ENCODE results near the gene TSR3.

TSR3 gene

DNA sequence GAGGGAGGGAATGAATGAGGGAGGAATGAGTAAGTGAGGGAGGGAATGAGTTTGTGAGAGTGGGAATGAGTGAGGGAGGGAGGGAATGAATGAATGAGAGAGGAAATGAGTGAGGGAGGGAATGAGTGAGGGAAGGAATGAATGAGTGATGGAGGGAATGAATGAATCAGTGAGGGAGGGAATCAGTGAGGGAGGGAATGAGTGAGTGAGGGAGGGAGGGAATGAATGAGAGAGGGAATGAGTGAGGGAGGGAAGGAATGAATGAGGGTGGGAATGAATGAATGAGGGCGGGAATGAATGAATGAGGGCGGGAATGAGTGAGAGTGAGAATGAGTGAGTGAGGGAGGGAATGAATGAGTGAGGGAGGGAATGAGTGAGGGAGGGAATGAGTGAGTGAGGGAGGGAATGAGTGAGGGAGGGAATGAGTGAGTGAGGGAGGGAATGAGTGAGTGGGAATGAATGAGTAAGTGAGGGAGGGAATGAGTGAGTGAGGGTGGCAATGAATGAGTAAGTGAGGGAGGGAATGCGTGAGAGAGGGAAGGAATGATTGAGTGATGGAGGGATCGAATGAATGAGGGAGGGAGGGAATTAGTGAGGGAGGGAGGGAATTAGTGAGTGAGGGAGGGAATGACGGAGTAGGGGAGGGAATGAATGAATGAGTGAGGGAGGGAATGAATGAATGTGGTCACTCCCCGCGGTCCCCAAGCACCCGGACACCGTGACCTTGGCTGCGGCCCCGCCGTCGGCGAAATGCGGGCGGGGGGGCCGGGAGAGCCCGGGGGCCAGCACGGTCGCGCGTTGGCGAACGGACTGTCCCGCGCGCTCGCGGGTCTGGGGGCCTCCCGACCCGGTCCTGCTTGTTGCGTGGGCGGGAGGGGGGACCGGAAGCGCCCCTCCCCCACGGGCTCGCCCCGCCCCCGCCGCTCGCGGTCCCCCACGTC is 43.4 kb downstream of the TSR3 start:
- H3K4me3 ChIP-seq (ENCODE audit: control insufficient read depth, low read depth, low read length): peak overlapping the region; percentile 38
- DNase-seq (ENCODE audit: low read depth): peak; percentile 60
- TF ChIP-seq, protein P1, sequence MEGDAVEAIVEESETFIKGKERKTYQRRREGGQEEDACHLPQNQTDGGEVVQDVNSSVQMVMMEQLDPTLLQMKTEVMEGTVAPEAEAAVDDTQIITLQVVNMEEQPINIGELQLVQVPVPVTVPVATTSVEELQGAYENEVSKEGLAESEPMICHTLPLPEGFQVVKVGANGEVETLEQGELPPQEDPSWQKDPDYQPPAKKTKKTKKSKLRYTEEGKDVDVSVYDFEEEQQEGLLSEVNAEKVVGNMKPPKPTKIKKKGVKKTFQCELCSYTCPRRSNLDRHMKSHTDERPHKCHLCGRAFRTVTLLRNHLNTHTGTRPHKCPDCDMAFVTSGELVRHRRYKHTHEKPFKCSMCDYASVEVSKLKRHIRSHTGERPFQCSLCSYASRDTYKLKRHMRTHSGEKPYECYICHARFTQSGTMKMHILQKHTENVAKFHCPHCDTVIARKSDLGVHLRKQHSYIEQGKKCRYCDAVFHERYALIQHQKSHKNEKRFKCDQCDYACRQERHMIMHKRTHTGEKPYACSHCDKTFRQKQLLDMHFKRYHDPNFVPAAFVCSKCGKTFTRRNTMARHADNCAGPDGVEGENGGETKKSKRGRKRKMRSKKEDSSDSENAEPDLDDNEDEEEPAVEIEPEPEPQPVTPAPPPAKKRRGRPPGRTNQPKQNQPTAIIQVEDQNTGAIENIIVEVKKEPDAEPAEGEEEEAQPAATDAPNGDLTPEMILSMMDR (conservative IDR thresholded peaks at IDR 0.05; ENCODE audit: control insufficient read depth, insufficient read depth, low read depth, low read length): no peak

DNA sequence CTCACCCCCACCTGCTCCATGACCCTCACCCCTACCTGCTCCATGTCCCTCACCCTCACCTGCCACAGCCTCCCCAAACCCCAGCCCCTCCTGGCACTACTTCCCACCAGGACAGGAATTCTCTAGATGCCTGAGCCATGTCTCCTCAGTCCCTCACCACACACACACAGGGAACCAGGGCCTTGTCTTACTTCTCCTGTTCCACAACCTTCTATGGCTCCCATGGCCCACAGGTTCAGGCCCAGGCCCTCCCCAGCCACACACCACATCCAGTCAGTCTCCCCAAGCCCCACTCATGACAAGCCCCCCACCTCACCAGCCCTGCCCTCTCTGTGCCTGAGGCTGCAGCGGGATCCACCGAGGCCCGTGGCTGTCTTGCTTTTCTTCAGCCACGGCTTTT is 45.3 kb downstream of the TSR3 start:
- DNase-seq (ENCODE audit: low read depth): no peak
- no peak overlapping the region for H3K4me3 ChIP-seq (ENCODE audit: control insufficient read depth, low read depth, low read length)
- TF ChIP-seq, protein P1 (conservative IDR thresholded peaks at IDR 0.05; ENCODE audit: control insufficient read depth, insufficient read depth, low read depth, low read length): no peak

DNA sequence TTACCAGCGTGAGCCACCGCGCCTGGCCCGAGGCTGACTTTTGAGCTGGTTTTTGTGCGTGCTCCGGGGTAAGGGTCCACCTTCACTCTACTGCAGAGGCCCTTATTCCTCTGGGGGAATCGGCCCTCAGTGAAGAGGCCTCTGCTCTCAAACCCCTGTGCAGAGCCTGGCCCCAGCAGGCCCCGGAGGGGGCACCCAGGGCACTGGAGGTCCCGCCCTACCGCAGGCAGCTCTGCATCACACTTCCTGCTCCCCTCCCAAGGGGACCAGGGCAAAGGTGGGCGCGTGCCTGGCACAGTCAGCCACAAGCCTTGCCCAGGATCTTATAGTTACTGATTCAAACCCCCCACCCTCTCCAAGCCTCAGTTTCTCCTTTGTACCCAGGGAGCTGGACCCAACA is 45.9 kb downstream of the TSR3 start:
- TF ChIP-seq, protein P1 (conservative IDR thresholded peaks at IDR 0.05; ENCODE audit: control insufficient read depth, insufficient read depth, low read depth, low read length): no peak
- no peak for DNase-seq (ENCODE audit: low read depth)
- H3K4me3 ChIP-seq (ENCODE audit: control insufficient read depth, low read depth, low read length): no peak overlapping the region

DNA sequence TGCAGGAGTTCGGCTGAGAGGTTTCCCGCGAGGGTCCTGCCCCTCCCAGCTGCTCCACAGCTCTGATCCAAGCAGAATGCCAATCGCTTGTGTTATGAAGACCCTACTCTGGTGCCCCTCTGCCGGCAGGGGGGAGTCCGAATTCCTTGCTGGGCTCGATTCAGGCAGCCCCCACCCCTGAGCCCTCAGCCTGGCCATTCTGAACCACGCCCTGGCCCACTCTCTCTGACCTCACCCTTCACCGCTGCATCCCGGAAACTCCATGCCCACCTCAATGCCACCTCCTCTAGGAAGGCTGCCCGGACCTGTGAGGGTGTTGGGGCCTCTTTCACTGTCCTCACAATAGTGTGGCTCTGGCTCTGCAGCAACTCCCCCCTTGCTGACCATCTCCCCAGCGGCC is 50.1 kb downstream of the TSR3 start:
- TF ChIP-seq, protein P1 (conservative IDR thresholded peaks at IDR 0.05; ENCODE audit: control insufficient read depth, insufficient read depth, low read depth, low read length): no peak
- H3K4me3 ChIP-seq (ENCODE audit: control insufficient read depth, low read depth, low read length): no peak overlapping the region
- no peak for DNase-seq (ENCODE audit: low read depth)

DNA sequence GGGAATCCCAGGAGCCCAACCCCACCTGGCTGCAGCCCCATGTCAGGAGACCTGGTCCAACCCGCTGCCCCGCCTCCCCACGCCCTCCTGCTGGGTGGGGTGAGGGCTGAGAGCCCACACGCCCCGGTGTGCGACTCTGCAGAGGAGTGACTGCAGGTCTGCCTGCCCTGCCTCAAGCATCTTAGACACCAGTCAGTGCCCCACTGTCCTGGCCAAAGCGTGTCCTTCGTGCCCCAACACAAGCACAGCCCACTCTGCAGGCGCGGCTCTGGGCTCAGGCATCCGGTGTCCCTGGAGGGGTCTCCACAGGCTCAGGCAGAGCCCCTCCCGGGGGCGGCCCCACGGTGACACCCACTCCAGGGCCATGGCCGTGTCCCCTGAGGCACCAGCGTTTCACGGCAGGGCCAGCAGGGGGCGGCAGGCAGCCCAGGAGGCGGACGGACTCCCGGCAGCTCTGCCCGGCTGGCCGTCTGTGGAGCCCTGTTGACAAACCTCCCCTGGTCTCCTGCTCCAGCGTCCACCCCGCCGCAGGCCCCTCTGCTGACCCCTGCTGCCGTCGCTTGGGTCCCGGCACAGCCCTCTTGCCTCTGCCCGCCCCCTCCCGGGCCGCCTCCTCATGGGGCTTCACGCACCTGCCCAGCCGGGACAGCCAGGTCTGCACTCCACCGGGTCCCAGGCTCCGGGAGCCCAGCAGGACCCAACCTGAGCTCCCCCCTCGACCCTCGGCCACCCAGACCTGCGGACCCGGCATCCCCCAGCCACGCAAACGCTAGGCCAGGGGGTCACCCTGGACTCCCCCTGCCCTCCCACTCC is 50.8 kb downstream of the TSR3 start:
- TF ChIP-seq, protein P1 (conservative IDR thresholded peaks at IDR 0.05; ENCODE audit: control insufficient read depth, insufficient read depth, low read depth, low read length): peak; percentile 65
- DNase-seq (ENCODE audit: low read depth): peak; percentile 30
- no peak overlapping the region for H3K4me3 ChIP-seq (ENCODE audit: control insufficient read depth, low read depth, low read length)

DNA sequence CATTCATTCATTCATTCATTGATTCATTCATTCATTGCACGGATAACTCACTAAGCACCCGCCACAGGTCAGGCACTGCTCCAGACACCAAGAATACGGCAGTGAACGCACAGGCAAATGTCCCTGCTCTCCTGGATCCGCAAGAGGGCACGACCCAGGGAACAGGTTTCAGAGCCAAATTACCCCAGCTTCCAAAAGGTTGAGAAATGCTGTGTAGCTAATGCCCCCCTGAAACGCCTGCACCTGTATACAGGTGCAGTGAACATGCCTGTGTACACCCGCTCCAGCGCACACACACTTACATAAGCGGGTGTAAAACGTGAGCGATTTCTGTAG is 51.8 kb downstream of the TSR3 start:
- no peak for DNase-seq (ENCODE audit: low read depth)
- TF ChIP-seq, protein P1 (conservative IDR thresholded peaks at IDR 0.05; ENCODE audit: control insufficient read depth, insufficient read depth, low read depth, low read length): no peak
- H3K4me3 ChIP-seq (ENCODE audit: control insufficient read depth, low read depth, low read length): no peak overlapping the region
